Fibroblast of villous mesenchyme (primary cell): ENCODE measurements around the gene TSPAN10. TPM values are rescaled to one million over a fixed set of nuclear protein-coding genes. Genes with fewer than 3 reads are reported as not detected.

Experiments used
- DNase-seq: peaks from one replicate; pipeline ENCODE4 v3.0.0-alpha.2; 2010; ENCODE audit warnings: low read depth
- H3K4me3 ChIP-seq: 2 replicates; pipeline ENCODE4 v1.5.1; 2011; ENCODE audit warnings: low read depth, mild to moderate bottlenecking, low read length
- CTCF ChIP-seq: IDR thresholded peaks from 2 replicates; pipeline ENCODE4 v1.5.1; 2012; ENCODE audit warnings: low read depth, mild to moderate bottlenecking, low read length; ENCODE audit not compliant: insufficient read depth
- total RNA-seq: library from RNA; depleted of rRNA; stranded (reverse); fragments of >200 nt; gene quantifications from 2 replicates; pipeline ENCODE4 v1.2.3, GENCODE V29; 2012

Gene TSPAN10
- total RNA-seq, 1 donor, result 1.7 TPM

- no peak for TF ChIP-seq CTCF
- no peak for DNase-seq
- H3K4me3 ChIP-seq, result no peak overlapping the region
Observed at GRCh38 chr17:81644976-81645952, 8.3 kb downstream of the TSPAN10 start.

DNA sequence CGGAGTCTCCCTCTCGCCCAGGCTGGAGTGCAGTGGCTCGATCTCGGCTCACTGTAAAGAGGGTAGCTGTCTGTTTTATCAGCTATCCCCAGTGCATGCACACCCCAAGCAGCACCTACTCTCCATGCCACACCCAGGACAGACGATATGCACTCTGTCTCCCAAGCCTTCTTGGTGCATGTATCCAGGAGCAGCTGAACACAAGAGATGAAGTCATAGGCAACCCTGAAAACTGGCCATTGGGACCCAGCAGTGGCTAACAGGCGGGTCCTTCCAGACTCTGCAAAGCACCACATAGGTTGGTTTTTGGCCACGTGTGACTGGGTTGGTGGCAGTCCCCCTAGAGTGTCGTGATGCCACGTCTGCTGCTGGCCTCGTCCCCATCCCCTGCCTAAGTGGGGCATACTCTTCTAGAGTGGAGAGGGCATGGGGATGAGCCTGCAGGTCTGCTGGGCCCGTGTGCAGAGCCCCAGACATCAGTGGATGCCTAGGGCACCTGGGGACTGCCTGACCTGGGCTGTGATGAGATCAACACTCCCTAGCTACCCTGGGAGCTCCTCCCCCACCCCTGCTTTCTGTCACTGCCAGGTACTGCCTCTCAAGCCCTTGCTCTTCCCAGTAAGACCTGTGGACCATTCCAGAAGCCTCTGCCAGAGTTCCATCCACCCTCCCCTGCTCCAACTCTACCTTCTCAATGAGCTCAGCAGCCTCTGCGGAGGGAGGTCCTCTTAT, 10.0 kb downstream of the TSPAN10 start:
- no peak overlapping the region for H3K4me3 ChIP-seq
- TF ChIP-seq CTCF, result no peak
- DNase-seq, result no peak

GRCh38 chr17:81647640-81648012, 10.6 kb downstream of the TSPAN10 start:
- DNase-seq, result no peak
- TF ChIP-seq CTCF, result no peak
- H3K4me3 ChIP-seq, result no peak overlapping the region

DNA sequence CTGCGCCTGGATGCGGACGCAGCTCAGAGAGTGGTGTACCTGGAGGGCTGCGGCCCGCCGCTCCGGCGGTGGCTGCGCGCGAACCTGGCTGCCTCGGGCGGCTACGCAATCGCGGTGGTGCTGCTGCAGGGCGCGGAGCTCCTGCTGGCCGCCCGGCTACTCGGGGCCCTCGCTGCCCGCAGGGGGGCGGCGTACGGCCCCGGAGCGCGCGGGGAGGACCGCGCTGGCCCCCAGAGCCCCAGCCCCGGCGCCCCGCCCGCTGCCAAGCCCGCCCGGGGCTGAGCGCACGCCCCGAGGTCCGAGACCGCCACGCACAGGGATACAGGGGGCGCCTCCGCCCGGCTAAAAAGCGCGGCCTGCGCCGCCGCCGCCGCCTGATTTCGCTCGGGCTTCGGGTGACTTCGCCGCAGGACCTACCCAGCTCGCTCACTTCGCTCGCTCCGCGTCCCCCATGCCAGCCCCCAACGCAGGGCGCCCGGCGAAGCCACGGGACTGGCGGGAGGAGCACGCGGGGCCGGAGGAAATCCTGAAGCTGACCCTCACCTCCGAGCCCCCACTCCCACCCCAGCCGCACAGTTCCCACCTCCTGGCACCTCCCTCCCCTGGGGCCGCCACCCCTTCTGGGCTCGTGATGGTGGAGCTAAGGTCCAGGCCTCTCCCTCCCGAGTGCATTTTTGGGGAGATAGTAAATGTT, 11.2 kb downstream of the TSPAN10 start:
- no peak for TF ChIP-seq CTCF
- H3K4me3 ChIP-seq, result no peak overlapping the region

GRCh38 chr17:81648707-81649085, 11.7 kb downstream of the TSPAN10 start:
- no peak overlapping the region for H3K4me3 ChIP-seq
- TF ChIP-seq CTCF, result no peak
- DNase-seq, result no peak

More for the DNA sequence above, 11.2 kb downstream of the TSPAN10 start:
- DNase-seq, result no peak

DNA sequence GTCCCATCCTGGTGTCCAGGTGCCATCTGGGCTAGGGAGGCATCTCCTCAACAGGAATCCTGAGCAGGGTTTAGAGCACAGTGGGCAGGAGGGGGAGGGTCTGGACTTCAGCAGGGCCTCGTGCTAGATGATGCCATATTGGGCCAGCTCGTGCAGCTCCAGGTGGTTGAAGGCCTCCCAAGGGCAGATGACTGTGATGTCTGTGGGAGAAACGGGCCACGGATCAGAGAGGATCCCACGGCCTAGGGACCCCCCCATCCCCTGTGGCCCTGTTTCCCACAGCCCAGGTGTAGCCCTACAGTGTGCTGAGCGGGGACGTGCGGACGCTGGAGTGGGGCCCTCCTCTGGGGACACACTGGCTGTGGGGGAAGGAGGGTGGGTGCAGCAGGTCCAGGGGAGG, 14.0 kb downstream of the TSPAN10 start:
- DNase-seq, result no peak
- no peak overlapping the region for H3K4me3 ChIP-seq
- no peak for TF ChIP-seq CTCF
